ENCODE results near the gene RHOT1. TPM values are rescaled to one million over a fixed set of nuclear protein-coding genes. Genes with fewer than 3 reads are reported as not detected.
"Not testable (repeated sequence)": the region's sequence is repeated elsewhere in the genome, so short reads cannot be mapped to it uniquely, and the experiment has no call there.

RHOT1 gene
- total RNA-seq (10 to 100 TPM; 33.1 to 51.7 (median 41.3) TPM), polyA plus RNA-seq (10 to 100 TPM; 32.8 to 33.5 TPM)
- long read RNA-seq, donor 1, partial matches to known transcripts = 23 of 33 reads
- long read RNA-seq, donor 1, other reads (novel, unspliced or antisense) = 7 of 33 reads
- long read RNA-seq, donor 2, partial matches to known transcripts = 0 of 11 reads
- long read RNA-seq, donor 2, other reads (novel, unspliced or antisense) = 0 of 11 reads
- long read RNA-seq, donor 3, transcript RHOT1-205 (20 exons, 2,516 nt) = major isoform, 7 of 31 reads
- long read RNA-seq, donor 3, partial matches to known transcripts = 12 of 31 reads
- long read RNA-seq, donor 3, other reads (novel, unspliced or antisense) = 7 of 31 reads

GRCh38 chr17:32142038-32142856, at the start of gene RHOT1:
TSS of gene RHOT1 (plus strand) at chr17:32142502. CDS start at chr17:32142693, 191 bp downstream.
- peak within 1 kb of the TSS; percentile 63 to 90 for H3K27ac ChIP-seq
- no peaks in the 10 kb centered on the region for H3K27me3 ChIP-seq
- TF ChIP-seq POLR2A (IDR thresholded peaks at IDR 0.05) (peak; percentile 11), EP300 (IDR thresholded peaks at IDR 0.05) (no peak)
- TF ChIP-seq, protein P1, sequence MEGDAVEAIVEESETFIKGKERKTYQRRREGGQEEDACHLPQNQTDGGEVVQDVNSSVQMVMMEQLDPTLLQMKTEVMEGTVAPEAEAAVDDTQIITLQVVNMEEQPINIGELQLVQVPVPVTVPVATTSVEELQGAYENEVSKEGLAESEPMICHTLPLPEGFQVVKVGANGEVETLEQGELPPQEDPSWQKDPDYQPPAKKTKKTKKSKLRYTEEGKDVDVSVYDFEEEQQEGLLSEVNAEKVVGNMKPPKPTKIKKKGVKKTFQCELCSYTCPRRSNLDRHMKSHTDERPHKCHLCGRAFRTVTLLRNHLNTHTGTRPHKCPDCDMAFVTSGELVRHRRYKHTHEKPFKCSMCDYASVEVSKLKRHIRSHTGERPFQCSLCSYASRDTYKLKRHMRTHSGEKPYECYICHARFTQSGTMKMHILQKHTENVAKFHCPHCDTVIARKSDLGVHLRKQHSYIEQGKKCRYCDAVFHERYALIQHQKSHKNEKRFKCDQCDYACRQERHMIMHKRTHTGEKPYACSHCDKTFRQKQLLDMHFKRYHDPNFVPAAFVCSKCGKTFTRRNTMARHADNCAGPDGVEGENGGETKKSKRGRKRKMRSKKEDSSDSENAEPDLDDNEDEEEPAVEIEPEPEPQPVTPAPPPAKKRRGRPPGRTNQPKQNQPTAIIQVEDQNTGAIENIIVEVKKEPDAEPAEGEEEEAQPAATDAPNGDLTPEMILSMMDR (IDR thresholded peaks at IDR 0.05) = peak; percentile 49 to 86 (median 79)
- peak; percentile 68 to 88 (median 75) for DNase-seq
- peaks cover 7% of the 10 kb centered on the region for H3K4me1 ChIP-seq (ENCODE audit: insufficient read depth)
- no peaks in the 10 kb centered on the region for H3K36me3 ChIP-seq
- 0% methylated on average over 62 to 84 of the region's 84 CpGs for WGBS, 3 donors
- no peaks in the 10 kb centered on the region for H3K9me3 ChIP-seq
- peak within 1 kb of the TSS; percentile 68 for H3K4me3 ChIP-seq
- intact Hi-C loops (cut with DNase I) = no loop called here

DNA sequence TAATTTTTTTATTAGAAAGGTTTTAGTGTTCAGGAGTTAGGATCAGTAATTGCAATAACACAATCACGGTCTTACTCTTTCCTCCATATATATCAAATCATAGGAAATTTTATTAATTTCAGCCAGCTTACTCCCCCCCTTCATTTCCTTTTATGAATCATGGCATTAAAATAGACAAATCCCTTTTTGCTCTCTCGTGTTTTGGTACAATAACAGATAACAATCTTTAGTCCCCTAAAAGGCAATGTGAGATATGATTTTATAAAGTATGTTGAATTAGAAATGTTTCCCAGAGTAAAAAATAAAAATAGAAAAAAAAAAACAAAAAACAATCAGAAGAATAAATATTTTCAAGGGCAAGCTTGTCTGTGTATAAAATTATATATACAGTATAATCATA, 42.6 kb upstream of the RHOT1 start:
- no peaks in the 10 kb centered on the region for H3K9me3 ChIP-seq
- H3K27me3 ChIP-seq = no peaks in the 10 kb centered on the region
- no peaks in the 10 kb centered on the region for H3K36me3 ChIP-seq
- TF ChIP-seq POLR2A (IDR thresholded peaks at IDR 0.05) = no peak
- TF ChIP-seq, protein P1 (IDR thresholded peaks at IDR 0.05) = no peak
- no peak for TF ChIP-seq EP300 (IDR thresholded peaks at IDR 0.05)
- intact Hi-C loops (cut with DNase I) = no loop called here
- DNase-seq = no peak
- WGBS, 3 donors = 59 to 69% (median 61%) methylated on average over 2 of the region's 2 CpGs
- H3K27ac ChIP-seq = no peak overlapping the region
- H3K4me1 ChIP-seq (ENCODE audit: insufficient read depth) = peaks cover 3% of the 10 kb centered on the region
- no peak overlapping the region for H3K4me3 ChIP-seq

GRCh38 chr17:32100323-32100722, 42.0 kb upstream of the RHOT1 start:
- H3K27ac ChIP-seq; H3K36me3 ChIP-seq; H3K27me3 ChIP-seq; H3K4me3 ChIP-seq; DNase-seq; H3K9me3 ChIP-seq; intact Hi-C loops (cut with DNase I); H3K4me1 ChIP-seq (ENCODE audit: insufficient read depth): not testable (repeated sequence)
- whole genome bisulfite sequencing, 3 donors = 92 to 95% (median 92%) methylated on average over 8 of the region's 8 CpGs

- DNase-seq = no peak
- TF ChIP-seq POLR2A (IDR thresholded peaks at IDR 0.05) (no peak), EP300 (IDR thresholded peaks at IDR 0.05) (no peak)
- TF ChIP-seq, protein P1 (IDR thresholded peaks at IDR 0.05) = no peak
- Histone ChIP-seq H3K4me1 (ENCODE audit: insufficient read depth) (peaks cover 3% of the 10 kb centered on the region), H3K27me3 (no peaks in the 10 kb centered on the region), H3K27ac (no peak overlapping the region), H3K9me3 (no peaks in the 10 kb centered on the region), H3K4me3 (no peak overlapping the region), H3K36me3 (no peaks in the 10 kb centered on the region)
- WGBS, 3 donors = 68 to 79% (median 70%) methylated on average over 8 of the region's 8 CpGs
- intact Hi-C loops (cut with DNase I) = no loop called here
Measured at GRCh38 chr17:32100971-32101631, 41.2 kb upstream of the RHOT1 start.

Measured in ovary (tissue), 10 donors.